Hepatocyte (in vitro differentiated cells): ENCODE measurements around the gene PCNT. TPM values are rescaled to one million over a fixed set of nuclear protein-coding genes. Genes with fewer than 3 reads are reported as not detected.

ENCODE experiments used
- DNase-seq: peaks from one replicate; pipeline ENCODE4 v3.0.0-alpha.2; 2016; ENCODE audit warnings: low spot score
- H2AFZ ChIP-seq: fragments of 200-600 bp; sonication (generic); 2 replicates; pipeline ENCODE4 v1.6.0; 2016; ENCODE audit warnings: antibody characterized with exemption, mild to moderate bottlenecking
- H3K27ac ChIP-seq: fragments of 200-600 bp; sonication (generic); 2 replicates; pipeline ENCODE4 v1.5.1; 2016; ENCODE audit warnings: mild to moderate bottlenecking
- H3K27me3 ChIP-seq: fragments of 200-600 bp; sonication (generic); 2 replicates; pipeline ENCODE4 v1.6.1; 2016
- H3K36me3 ChIP-seq: fragments of 200-600 bp; sonication (generic); replicated peaks from 2 replicates; pipeline ENCODE4 v1.5.1; 2016; ENCODE audit warnings: low read depth; ENCODE audit not compliant: insufficient read depth
- H3K4me1 ChIP-seq: fragments of 200-600 bp; sonication (generic); 2 replicates; pipeline ENCODE4 v1.5.1; 2016; ENCODE audit warnings: mild to moderate bottlenecking, moderate library complexity; ENCODE audit not compliant: insufficient read depth
- H3K4me2 ChIP-seq: fragments of 200-600 bp; sonication (generic); 2 replicates; pipeline ENCODE4 v1.6.0; 2016
- H3K4me3 ChIP-seq: fragments of 200-600 bp; sonication (generic); 2 replicates; pipeline ENCODE4 v1.5.1; 2016; ENCODE audit warnings: mild to moderate bottlenecking
- H3K79me2 ChIP-seq: fragments of 200-600 bp; sonication (generic); 2 replicates; pipeline ENCODE4 v1.6.0; 2017; ENCODE audit warnings: mild to moderate bottlenecking
- H3K9me2 ChIP-seq: fragments of 200-600 bp; sonication (generic); replicated peaks from 2 replicates; pipeline ENCODE4 v1.6.0; 2017; ENCODE audit warnings: mild to moderate bottlenecking; ENCODE audit not compliant: insufficient read depth
- H3K9me3 ChIP-seq: fragments of 200-600 bp; sonication (generic); 2 replicates; pipeline ENCODE4 v1.5.1; 2016; ENCODE audit warnings: low read depth, mild to moderate bottlenecking
- H4K20me1 ChIP-seq: fragments of 200-600 bp; sonication (generic); 2 replicates; pipeline ENCODE4 v1.6.0; 2016; ENCODE audit warnings: mild to moderate bottlenecking; ENCODE audit not compliant: insufficient read depth, poor library complexity, severe bottlenecking
- EZH2 ChIP-seq: fragments of 200-600 bp; sonication (generic); IDR thresholded peaks from 2 replicates; pipeline ENCODE4 v1.6.1; 2016; ENCODE audit warnings: antibody characterized with exemption, mild to moderate bottlenecking, borderline replicate concordance
- EZH2phosphoT487 ChIP-seq: fragments of 200-600 bp; sonication (generic); IDR thresholded peaks from one replicate; pipeline ENCODE4 v1.6.1; 2018; ENCODE audit warnings: antibody characterized with exemption, mild to moderate bottlenecking, low read depth, moderate library complexity; ENCODE audit not compliant: unreplicated experiment, severe bottlenecking
- WGBS: methylation state at CpG from one replicate; pipeline ENCODE4 v1.1.6; 2016; ENCODE audit warnings: low lambda C conversion rate; ENCODE audit errors: missing lambda C conversion rate; 5-methylcytosine and 5-hydroxymethylcytosine counted together
- polyA plus RNA-seq: library from polyadenylated mRNA; unstranded; fragments of >200 nt; fragmentation: Nextera tagmentation; extraction: Ambion mirVana; gene quantifications from 2 replicates; pipeline ENCODE4 v1.2.1, GENCODE V29; 2016
- total RNA-seq: library from RNA; depleted of rRNA; stranded (reverse); fragments of >200 nt; gene quantifications from 2 replicates; pipeline ENCODE4 v1.2.3, GENCODE V29; 2014
- TF ChIP-seq, protein P1 (sequence below): fragments of 200-600 bp; sonication (generic); IDR thresholded peaks from 2 replicates; pipeline ENCODE4 v1.5.1; 2016; ENCODE audit warnings: antibody characterized with exemption, mild to moderate bottlenecking; ENCODE audit not compliant: poor library complexity

PCNT gene
- total and polyA plus RNA-seq, 2 experiments from 2014 or later, result 11.5 to 14.3 TPM

DNA sequence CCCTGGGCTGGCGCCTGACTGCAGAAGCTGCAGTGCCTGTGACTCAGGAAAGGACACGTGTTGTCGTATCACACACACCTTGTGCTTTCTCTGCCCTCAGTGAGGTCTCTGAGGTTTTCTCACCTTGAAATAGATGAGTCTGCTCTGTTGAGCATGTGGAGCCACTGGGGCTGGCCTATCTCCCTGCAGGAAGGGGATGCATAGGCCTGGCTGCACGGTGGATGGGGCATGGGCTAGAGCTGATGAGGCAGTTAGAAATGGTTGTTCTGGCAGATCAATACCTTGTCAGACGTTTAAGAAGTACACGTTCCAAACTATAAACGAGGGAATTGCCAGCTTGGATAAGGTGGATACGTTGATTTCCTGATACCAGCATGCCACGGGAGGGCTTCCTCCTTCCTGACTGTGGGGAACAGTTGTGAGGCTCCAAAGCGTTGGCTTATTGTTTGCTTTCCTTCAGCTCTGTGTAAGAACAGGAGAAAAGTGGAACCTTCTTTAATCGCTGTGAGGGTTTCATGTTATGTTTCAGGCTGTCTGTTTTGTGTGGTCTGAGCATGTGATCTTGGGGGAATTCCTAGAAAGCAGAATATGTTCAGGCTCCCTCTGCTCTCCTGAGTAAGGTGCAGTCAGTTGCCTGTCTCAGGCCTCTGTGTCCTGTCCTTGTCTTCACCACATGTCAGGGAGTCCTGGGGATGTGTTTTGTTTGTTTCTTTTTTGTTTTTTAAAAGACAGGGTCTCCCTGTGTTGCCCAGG is 44.8 kb downstream of the PCNT start:
- Histone ChIP-seq H3K9me2 (no peaks in the 10 kb centered on the region), H3K79me2 (no peaks in the 10 kb centered on the region), H3K9me3 (no peaks in the 10 kb centered on the region), H4K20me1 (no peaks in the 10 kb centered on the region), H3K4me3 (no peak overlapping the region), H3K4me1 (no peaks in the 10 kb centered on the region), H3K27me3 (no peaks in the 10 kb centered on the region), H3K4me2 (no peak overlapping the region), H2AFZ (no peak overlapping the region), H3K27ac (no peak overlapping the region), H3K36me3 (no peaks in the 10 kb centered on the region)
- WGBS, result 92% methylated on average over 11 of the region's 11 CpGs
- no peak for DNase-seq
- TF ChIP-seq EZH2 (no peak), EZH2phosphoT487 (no peak)
- TF ChIP-seq, protein P1, sequence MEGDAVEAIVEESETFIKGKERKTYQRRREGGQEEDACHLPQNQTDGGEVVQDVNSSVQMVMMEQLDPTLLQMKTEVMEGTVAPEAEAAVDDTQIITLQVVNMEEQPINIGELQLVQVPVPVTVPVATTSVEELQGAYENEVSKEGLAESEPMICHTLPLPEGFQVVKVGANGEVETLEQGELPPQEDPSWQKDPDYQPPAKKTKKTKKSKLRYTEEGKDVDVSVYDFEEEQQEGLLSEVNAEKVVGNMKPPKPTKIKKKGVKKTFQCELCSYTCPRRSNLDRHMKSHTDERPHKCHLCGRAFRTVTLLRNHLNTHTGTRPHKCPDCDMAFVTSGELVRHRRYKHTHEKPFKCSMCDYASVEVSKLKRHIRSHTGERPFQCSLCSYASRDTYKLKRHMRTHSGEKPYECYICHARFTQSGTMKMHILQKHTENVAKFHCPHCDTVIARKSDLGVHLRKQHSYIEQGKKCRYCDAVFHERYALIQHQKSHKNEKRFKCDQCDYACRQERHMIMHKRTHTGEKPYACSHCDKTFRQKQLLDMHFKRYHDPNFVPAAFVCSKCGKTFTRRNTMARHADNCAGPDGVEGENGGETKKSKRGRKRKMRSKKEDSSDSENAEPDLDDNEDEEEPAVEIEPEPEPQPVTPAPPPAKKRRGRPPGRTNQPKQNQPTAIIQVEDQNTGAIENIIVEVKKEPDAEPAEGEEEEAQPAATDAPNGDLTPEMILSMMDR, result no peak

DNA sequence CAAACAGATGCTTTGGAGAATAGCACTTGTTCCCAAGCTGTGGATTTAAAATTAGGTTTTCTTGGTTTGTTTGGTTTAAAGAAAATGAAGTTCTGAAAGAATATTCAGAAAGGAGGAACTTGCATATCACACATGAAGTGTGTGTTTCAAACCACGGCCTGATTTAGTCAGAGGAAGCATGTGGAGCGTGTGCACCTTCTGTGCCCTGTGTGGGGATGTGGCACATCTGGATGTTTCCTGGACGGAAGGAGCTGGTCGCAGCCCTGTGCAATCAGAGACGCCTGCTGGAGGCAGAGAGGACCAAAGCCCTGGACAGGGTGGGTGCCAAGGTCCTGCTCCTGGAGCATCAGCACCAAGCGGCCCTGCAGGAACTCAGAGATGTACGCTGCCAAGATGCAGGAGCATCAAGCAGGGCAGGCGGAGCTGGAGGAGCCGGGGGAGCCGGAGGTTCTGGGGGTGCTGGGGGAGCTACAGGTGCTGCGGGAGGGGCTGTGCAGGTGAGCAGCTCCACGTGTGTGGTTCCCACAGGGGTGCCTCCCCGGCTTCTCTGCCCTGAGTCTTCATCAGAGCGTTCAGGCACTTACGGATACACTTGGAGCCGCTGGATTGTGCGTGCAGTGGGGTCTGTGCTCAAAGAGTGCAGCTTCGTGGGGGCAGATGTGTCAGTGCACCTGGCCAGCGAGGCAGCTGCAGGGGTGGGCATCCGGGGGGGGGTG is 45.7 kb downstream of the PCNT start:
- Histone ChIP-seq H3K4me1 (no peaks in the 10 kb centered on the region), H3K9me3 (no peaks in the 10 kb centered on the region), H3K4me2 (no peak overlapping the region), H3K27me3 (no peaks in the 10 kb centered on the region), H3K9me2 (no peaks in the 10 kb centered on the region), H3K79me2 (no peaks in the 10 kb centered on the region), H3K36me3 (no peaks in the 10 kb centered on the region), H2AFZ (no peak overlapping the region), H3K4me3 (no peak overlapping the region), H3K27ac (no peak overlapping the region), H4K20me1 (no peaks in the 10 kb centered on the region)
- TF ChIP-seq EZH2 (no peak), EZH2phosphoT487 (no peak)
- TF ChIP-seq, protein P1, result no peak
- 88% methylated on average over 18 of the region's 20 CpGs for WGBS
- DNase-seq, result no peak

DNA sequence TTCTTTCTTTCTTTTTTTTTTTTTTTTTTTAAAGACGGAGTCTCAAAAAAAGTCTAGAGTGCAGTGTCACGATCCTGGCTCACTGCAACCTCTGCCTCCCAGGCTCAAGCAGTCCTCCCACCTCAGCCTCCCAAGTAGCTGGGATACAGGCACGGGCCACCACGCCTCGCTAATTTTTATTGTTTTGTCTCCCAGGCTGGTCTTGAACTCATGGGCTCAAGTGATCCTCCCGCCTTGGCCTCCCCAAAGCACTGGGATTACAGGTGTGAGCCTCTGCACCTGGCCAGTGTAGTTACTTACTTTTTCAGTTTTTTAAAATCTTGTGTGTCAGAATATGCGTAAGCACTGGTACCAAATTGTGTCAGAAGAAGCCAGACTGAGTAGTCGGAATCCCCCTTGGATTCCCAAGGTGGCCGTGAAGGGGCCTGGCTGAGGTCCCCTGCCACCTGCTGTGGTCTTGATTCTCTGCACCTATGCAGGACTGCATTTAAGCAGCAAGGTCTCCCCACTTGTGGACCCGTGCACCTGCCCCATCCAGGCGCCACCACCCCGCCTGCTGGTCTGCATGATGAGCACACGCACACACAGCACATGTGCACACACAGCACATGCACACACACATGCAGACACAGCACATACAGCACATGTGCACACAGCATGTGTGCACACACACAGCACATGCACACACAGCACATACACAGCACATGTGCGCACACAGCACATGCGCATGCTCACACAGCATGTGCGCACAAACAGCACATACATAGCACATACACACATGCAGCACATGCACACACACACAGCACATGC is 47.5 kb downstream of the PCNT start:
- Histone ChIP-seq H3K36me3 (no peaks in the 10 kb centered on the region), H3K79me2 (peaks cover 3% of the 10 kb centered on the region), H4K20me1 (no peaks in the 10 kb centered on the region), H3K4me3 (no peak overlapping the region), H3K27me3 (no peaks in the 10 kb centered on the region), H3K4me2 (no peak overlapping the region), H3K4me1 (no peaks in the 10 kb centered on the region), H3K27ac (no peak overlapping the region), H2AFZ (no peak overlapping the region), H3K9me2 (no peaks in the 10 kb centered on the region), H3K9me3 (no peaks in the 10 kb centered on the region)
- TF ChIP-seq EZH2phosphoT487, result no peak
- TF ChIP-seq EZH2, result no peak
- TF ChIP-seq, protein P1, result no peak
- WGBS, result 97% methylated on average over 16 of the region's 16 CpGs
- no peak for DNase-seq
